BE2C (cell line): ENCODE results near the gene RAB12.

Experiments used
- DNase-seq: peaks from one replicate; pipeline ENCODE4 v3.0.0-alpha.2; 2020
- H3K27me3 ChIP-seq: fragments of 250-450 bp; sonication (Bioruptor Pico); 2 replicates; pipeline ENCODE4 v1.5.1; 2020; ENCODE audit warnings: mild to moderate bottlenecking
- H3K36me3 ChIP-seq: fragments of 250-450 bp; sonication (Bioruptor Pico); 2 replicates; pipeline ENCODE4 v1.5.1; 2020; ENCODE audit warnings: mild to moderate bottlenecking
- H3K4me1 ChIP-seq: fragments of 250-450 bp; sonication (Bioruptor Pico); 2 replicates; pipeline ENCODE4 v1.5.1; 2020
- H3K4me3 ChIP-seq: 2 replicates; pipeline ENCODE4 v1.5.1; 2011; ENCODE audit warnings: low read depth, low read length
- H3K9me3 ChIP-seq: fragments of 250-450 bp; sonication (Bioruptor Pico); 2 replicates; pipeline ENCODE4 v1.5.1; 2020
- CTCF ChIP-seq: IDR thresholded peaks from 2 replicates; pipeline ENCODE4 v1.5.1; 2012; ENCODE audit warnings: mild to moderate bottlenecking, low read depth, low read length

The RAB12 gene

GRCh38 chr18:8685141-8685913 is 76.1 kb downstream of the RAB12 start:
- no peak overlapping the region for H3K4me3 ChIP-seq
- no peak for TF ChIP-seq CTCF
- DNase-seq: no peak
- no peaks in the 10 kb centered on the region for H3K36me3 ChIP-seq
- no peaks in the 10 kb centered on the region for H3K27me3 ChIP-seq
- H3K4me1 ChIP-seq: no peaks in the 10 kb centered on the region
- no peaks in the 10 kb centered on the region for H3K9me3 ChIP-seq

GRCh38 chr18:8685914-8686216 is 76.6 kb downstream of the RAB12 start:
- Histone ChIP-seq H3K4me3 (no peak overlapping the region), H3K9me3 (no peaks in the 10 kb centered on the region), H3K27me3 (no peaks in the 10 kb centered on the region), H3K4me1 (no peaks in the 10 kb centered on the region), H3K36me3 (no peaks in the 10 kb centered on the region)
- no peak for DNase-seq
- no peak for TF ChIP-seq CTCF

- Histone ChIP-seq H3K4me3 (no peak overlapping the region), H3K9me3 (no peaks in the 10 kb centered on the region), H3K27me3 (no peaks in the 10 kb centered on the region), H3K36me3 (no peaks in the 10 kb centered on the region), H3K4me1 (no peaks in the 10 kb centered on the region)
- no peak for DNase-seq
- no peak for TF ChIP-seq CTCF
Observed at GRCh38 chr18:8686611-8687010, 77.4 kb downstream of the RAB12 start.

GRCh38 chr18:8688216-8688800 is 79.1 kb downstream of the RAB12 start:
- DNase-seq: no peak
- no peaks in the 10 kb centered on the region for H3K4me1 ChIP-seq
- TF ChIP-seq CTCF: no peak
- no peaks in the 10 kb centered on the region for H3K27me3 ChIP-seq
- H3K9me3 ChIP-seq: no peaks in the 10 kb centered on the region
- no peaks in the 10 kb centered on the region for H3K36me3 ChIP-seq
- no peak overlapping the region for H3K4me3 ChIP-seq

GRCh38 chr18:8688816-8689215 is 79.6 kb downstream of the RAB12 start:
- no peaks in the 10 kb centered on the region for H3K4me1 ChIP-seq
- no peaks in the 10 kb centered on the region for H3K27me3 ChIP-seq
- DNase-seq: no peak
- H3K4me3 ChIP-seq: no peak overlapping the region
- H3K9me3 ChIP-seq: no peaks in the 10 kb centered on the region
- no peaks in the 10 kb centered on the region for H3K36me3 ChIP-seq
- no peak for TF ChIP-seq CTCF
